ENCODE results near the gene TRAF2.
"Not testable (repeated sequence)": the region's sequence is repeated elsewhere in the genome, so short reads cannot be mapped to it uniquely, and the experiment has no call there.

The TRAF2 gene

DNA sequence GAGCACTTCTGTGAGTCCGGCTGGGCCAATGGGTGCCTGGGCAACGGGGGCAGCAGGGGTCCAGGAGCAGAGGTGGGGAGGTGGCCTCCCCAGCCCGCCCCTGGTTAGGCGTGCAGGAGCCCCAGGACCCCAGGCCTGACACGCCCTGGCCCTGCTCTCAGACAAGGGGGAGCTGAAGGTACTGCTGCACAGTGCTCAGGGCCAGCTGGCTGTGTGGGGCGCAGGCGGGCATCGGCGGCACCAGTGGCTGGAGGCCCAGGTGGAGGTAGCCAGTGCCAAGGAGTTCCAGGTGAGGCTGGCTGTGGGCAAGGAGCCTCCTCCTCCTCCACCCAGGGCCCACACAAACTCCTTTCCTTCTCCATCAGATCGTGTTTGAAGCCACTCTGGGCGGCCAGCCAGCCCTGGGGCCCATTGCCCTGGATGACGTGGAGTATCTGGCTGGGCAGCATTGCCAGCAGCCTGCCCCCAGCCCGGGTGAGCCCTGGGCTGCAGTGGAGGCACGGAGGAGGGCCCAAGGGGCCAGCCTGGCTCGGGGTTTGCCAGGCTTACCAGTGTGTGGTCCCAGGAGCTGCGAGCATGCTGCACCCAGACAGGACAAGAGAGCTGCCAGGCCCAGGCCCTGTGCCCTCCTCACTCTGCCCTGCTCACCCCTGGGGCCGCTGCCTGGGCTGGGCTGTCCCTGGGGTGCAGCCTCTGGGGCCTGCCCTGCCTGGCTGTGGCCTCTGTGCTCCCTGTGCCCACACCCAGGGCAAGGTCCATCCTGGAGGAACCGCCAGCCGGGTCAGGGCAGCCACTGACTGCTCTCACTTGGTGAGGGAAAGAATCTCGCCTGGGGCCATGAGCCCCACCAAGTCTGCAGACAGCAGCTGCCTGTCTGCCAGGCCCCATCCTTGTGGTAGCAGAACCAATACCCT, 27.2 kb upstream of the TRAF2 start:
- no peak for DNase-seq

DNA sequence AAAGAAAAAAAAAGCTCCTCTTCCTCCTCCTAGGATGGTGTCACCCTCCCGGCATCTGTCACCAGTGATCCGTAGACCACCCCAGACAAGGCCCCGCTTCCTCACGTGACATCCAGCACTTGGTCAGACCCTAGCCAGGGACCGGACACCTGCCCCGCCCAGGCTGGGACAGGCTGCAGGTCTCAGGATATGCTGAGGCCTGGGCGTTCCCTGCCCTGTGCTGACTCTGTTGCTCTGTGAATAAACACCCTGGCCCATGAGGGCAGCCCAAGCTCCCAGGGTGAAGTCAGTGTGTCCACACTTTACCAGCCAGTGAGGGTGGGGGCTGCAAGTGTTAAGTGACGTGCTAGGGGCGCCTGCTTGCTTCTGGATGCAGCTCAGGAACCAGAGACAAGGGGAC, 25.8 kb upstream of the TRAF2 start:
- no peak for DNase-seq

DNA sequence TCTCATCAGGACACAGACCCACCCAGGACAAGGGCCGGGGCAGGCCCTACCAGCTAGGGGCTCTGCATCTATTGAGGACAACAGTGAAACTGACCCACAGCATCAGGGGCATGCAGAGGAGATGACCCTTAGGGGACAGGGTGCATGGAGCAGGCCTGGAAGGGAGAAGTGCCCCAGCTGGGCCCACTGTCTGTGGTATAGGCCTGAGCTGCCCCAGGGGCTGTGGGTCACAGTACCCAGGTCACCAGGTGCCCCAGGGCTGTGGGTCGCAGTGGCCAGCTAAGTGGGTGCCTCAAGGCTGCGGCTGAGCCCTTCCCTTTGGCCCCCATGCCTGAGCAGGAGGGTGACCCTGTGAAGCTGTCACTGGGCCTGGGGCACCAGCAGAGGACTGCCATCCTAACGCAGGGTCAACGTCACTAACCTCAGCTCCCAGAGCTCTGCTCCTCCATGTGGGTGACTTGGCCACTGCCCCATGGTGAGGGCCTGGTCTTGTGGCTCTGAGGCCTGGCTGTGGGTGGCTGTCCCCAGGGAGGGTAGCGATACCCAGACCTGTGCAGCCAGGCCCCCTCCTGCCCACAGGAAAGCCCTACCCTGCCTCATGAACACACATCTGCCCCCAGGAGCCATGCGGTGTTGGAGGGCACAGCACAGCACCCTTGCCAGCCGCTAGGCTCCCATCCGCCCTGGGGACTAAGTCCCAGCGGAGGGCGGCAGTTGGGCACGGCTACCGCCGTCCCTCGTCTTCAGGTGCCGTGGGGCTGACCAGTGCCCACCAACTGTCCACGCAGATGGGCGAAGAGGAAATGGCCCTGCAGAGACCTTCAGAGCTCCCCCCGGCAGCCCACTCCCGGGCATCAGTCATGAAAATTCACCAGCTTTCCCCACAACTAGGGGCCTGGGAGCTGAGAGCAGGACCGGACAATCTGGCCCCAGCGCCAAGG, 25.1 kb upstream of the TRAF2 start:
- DNase-seq: no peak

DNA sequence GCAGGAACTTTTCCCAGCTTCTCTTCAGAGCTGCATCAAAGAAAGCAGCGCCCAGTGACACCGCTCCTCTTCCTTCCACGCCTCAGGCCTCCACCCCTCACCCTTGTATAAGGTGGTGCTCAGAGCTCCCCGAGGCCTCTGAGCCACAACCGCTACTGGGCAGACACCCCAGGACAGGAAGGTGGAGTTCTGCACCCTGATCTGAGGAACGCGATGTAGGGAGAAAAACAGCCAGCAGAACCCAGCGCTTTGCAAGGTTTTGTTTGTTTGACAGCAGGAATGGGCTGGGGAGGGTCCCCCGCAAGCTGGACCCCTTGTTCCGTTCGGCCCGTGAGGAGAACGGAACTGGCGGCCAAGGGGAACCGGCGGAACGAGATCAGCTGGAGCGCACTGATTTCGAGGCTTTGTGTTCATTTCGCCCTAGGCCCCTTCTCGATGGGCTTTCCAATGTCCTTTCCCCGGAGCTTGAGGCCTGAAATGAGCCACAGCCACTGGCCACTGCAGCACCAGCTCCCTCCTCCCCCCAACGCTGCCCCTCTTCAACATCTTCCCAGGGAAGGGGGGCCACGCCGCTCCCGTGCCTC, 24.4 kb upstream of the TRAF2 start:
- DNase-seq: no peak

DNA sequence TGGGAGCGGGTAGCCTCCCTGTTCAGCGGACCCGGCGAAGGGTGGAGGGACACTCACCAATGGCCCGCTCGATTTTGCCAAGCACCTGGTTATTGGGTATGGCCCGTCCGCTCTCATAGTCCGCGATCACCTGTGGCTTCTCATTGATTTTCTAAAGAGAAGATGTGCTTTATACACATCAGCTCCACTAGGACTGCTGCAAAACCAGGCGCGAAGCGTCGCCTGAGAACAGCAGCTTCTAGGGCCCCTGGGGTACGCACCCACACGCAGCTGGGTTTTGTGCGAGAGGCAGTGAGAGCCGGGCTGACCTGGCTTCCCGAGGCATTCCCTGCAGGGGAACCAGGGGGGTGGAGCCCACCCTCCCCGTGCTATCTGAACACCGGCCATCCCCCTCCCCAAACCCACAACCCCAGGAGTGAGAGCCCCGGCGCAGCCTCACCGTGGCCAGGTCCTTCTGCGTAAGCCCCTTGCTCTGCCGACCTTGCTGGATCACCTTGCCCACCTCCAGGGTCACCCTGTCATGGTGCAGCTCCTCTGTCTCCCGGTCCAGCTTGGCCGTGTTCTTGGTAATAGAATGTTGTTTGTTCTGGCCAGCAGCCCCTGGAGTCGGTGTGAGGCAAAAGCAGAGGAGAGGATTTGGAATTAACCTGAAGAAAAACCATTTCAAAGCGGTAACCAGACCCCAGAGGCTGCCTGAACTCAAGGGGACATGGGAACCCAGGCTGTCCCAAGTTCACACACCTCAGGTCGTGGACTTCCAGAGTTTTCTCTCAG, 23.3 kb upstream of the TRAF2 start:
- DNase-seq: no peak

DNA sequence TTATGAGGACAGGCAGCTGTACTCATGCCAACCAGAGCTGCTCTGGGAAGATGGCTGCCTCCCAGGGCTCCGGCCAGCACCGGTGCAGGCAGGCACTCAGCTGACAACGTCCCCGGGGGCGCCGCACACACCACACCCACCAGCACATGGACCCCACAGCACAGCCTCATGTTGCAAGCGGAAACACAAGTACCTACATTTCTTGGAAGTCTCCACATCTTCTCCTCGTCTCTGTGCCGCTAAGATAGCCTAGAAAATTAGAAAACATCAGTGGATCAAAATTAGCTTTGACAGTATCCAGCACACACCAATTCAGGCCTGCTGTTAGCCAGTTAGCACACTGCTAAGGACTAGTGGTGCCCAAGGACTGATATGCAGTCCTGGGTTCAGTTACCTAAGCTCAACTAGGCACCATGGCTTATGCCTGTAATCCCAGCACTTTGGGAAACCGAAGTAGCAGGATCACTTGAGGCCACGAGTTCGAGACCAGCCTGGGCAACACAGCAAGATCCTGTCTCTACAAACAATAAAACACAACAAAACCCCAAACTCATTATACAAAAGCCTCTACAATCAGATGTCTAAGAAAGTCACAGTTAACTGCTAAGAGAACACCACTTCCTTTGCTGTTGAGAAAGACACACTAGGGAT, 22.6 kb upstream of the TRAF2 start:
- no peak for DNase-seq

DNA sequence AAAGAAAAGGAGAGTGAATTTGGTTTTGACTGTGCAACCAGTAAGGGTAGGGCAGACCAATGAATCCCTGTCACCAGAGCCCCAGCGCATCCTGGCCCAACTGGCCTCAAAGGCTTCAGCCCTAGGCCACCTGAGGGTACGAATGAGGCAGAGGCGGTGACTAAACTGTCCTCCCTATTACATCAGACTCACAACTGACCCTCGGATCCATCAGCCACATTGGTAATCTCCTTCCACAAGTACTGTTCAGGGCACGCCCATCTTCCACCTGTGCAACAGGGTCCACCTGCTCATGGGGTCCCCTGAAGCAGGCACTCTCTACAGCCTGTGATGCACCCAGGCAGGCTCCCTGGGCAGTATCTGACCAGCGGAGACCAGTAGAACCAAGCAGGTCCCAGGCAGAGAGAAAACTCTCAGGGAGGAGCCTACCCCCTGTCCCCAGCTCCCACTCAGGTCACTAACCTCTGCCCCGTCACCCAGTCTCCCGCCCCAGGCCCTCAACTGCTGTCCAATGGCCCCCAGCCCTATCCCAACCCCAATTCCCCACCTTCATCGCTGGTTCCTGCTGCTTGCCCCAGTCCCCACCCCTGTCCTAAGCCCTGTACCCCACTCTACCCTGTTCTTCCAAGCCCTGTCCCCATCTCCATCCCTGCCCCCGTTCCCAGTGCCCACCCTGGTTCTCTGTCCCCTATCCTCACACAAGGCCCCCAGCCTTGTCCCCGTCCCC, 21.1 kb upstream of the TRAF2 start:
- no peak for DNase-seq

DNA sequence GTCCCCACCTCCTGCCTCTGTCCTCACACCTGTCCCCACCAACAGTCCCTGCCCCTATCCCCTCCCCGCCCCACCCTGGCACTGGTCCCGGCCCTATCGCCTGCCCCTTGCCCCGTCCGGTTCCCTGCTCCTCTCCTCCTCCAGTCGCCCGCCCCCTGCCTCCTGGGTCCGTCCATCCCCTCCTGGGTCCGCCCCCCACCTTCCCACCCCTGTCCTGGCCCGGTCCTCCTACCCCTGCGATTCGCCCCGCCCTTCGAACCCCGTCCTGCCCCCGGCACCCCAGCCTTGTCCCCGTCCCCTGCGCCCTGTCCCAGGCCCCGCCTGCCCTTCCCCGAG, 20.6 kb upstream of the TRAF2 start:
- DNase-seq: no peak

DNA sequence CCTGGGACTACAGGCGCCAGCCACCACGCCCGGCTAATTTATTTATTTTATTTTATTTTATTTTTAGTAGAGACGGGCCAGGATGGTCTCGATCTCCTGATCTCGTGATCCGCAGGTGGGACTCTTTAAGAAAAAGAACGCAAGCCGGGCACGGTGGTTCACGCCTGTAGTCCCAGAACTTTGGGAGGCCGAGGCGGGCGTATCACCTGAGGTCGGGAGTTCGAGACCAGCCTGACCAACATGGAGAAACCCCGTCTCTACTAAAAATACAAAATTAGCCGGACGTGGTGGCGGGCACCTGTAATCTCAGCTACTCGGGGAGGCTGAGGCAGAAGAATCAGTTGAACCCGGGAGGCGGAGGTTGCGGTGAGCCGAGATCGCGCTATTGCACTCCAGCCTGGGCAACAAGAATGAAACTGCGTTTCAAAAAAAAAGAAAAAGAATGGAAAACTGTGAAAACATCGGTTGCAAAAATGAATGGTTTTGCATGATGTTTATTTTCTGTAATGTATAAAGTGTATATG, 19.4 kb upstream of the TRAF2 start:
- DNase-seq: not testable (repeated sequence)

DNA sequence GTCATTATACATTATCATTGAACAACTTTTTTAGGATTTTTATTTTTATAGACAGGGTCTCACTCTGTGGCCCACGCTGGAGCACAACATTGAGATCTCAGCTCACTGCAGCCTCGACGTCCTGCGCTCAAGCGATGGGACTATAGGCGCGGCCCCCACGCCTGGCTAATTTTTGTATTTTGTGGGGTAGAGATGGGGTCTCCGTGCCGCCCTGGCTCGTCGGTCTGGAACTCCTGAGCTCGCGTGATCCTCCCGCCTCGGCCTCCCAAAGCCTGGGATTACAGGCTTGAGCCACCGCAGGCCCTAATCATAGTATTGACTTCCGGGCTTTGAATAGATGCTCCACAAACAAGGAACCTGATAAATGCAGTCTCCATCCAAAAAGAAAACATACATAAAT, 18.8 kb upstream of the TRAF2 start:
- no peak for DNase-seq

DNA sequence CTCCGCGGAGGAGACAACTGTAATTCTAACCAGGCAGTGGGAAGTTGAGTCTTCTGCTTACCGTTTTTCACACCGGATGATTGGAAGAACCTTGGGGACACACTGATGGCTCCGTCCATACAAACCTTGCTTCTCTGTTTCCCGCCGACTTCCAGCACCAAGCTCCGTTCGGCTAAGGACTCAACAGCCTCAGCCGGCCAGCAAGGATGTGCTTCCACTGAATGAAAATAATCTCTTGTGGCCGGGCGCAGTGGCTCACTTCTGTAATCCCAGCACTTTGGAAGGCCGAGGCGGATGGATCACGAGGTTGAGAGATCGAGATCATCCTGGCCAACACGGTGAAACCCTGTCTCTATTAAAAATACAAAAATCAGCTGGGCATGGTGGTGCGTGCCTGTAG, 18.4 kb upstream of the TRAF2 start:
- DNase-seq: no peak

DNA sequence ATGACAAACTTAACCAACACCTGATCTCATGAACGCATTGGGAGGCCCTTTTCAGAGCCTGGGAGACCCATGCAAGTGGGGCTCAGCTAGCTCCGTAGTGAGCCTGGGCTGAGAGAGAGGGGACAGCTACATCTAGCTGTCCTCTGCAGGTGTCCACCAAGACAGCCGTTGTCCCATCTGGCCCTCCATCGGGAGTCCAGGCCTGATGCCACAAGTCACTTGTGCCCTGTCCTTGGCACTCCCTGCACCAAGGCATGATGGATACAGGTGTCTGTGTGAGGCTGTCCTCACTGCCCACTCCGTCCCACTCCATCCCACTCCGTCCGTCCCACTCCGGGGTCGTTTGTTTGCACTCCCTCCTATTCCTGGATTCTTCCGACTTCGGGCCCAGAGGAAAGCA, 17.7 kb upstream of the TRAF2 start:
- DNase-seq: no peak

DNA sequence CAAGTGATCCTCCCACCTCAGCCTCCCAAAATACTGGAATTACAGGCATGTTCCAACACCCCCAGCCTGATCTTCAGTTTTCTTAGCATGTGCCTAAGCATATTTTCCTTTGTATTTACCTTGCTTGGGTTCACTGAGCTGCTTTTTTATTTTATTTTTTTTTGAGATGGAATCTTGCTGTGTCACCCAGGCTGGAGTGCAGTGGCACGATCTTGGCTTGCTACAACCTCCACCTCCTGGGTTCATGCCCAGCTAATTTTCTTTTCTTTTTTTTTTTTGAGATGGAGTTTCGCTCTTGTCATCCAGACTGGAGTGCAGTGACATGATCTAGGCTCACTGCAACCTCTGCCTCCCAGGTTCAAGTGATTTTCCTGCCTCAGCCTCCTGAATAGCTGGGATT, 16.7 kb upstream of the TRAF2 start:
- DNase-seq: not testable (repeated sequence)

DNA sequence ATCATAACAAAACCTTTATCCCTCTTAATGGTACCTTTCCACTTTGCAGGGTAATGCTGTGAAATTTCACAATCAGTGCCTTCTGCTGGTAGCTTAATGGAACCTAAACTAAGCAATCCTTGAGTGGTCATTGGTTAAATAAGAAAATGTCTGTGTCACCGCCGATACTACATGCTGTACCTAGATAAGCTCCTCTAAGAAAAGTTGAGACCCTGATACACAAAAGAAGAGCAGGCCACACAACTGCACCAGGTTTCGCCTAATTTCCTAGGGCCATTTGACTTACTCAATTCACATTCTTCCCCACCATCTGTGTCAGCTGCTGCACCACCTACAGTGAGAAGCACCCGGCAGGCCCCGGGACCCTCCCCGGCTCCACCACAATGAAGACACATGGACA, 11.2 kb upstream of the TRAF2 start:
- no peak for DNase-seq

DNA sequence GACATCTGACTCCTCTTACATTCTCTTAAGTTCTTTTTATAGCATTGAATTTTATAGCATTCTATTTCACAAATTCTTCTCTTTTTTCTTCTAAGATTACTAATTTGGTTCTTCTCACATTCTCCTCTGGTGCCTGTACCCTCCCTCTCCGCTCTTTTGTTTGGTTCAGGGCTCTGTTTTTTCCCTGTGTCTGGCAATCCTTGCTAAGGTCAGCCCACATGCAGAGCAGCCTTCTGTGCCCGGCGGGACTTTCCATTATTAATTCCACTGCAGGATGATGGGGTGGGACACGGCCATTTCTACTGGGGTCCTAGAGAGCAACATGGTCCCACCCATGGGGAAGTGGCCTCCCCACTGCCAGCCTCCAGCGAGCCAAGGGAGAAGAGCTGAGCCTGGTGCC, 9.8 kb upstream of the TRAF2 start:
- no peak for DNase-seq

DNA sequence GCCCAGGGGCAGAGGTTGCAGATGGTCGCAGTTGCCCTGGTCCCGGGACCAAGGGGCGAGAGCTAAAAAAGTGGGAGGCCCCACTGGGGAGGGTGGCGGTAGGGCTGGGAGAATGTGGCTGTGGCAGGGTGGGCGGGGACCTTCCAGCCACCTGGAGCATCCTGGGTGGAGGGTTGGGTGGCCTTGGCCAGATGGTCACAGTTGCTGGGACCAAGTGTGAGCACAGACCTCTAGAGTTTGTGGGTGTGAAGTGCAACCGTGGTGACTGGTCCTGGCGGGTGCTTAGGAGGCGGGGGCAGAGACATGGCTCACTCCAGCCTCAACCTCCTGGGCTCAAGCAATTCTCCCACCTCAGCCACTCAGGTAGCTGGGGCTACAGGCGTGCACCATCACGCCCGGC, 5.7 kb upstream of the TRAF2 start:
- no peak for DNase-seq

DNA sequence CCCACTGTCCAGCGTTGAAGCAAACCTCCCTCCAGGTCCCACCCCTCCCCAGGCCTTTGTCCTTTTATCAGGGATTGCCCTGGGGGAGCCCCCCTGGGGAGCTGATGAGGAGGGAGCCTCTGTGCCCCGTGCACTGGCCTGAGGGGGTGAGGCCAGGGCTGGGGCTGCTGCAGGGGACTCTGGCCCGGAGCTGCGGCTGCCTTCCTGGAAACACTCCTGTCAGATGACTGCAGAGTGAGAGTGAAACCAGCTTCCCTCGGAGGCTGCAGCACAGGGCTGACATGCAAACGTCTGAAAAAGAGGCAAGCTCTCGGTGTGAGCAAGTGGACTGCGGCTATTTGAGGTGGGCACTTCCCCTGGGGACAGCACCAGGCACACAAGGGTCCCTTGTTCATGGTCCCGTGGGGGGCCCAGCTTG, 4.6 kb upstream of the TRAF2 start:
- DNase-seq: no peak

DNA sequence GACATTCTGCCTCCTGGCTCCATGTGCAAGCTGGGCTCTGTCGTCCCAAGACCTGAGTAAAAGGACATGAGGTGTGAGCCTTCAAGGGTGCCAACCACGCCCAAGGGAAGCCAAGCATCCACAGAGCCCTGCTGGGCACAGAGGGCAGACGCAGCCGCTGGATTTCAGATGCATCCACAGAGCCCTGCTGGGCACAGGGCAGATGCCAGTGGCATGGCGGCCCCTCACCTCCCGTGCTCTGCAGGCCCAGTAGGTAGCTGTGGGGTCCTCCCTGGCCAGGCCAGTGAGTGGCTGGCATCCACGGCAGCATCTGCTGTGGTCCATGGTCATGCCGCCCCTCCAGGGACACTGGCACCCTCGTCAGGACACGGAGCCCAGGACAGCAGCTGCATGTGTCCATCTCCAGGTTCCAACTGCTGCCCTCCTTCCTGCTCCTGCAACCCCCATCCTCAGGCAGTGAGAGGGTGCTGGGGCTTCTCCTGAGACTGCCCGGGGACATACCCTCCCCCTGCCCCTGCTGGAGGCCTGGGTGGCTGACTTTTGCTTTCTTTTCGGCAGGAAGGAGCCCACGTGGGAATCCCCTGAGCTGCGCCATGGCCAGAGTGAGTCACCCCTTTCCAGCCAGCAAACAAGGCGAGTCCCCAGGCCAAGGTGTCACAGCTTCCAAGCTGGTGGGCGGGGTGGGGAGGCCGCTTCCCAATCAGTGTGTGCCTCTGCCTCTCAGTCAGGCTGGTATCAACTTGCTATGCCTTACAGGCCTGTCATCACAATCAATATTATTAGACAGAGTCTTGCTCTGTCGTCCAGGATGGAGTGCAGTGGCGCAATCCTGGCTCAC, 4.0 kb upstream of the TRAF2 start:
- DNase-seq: no peak

DNA sequence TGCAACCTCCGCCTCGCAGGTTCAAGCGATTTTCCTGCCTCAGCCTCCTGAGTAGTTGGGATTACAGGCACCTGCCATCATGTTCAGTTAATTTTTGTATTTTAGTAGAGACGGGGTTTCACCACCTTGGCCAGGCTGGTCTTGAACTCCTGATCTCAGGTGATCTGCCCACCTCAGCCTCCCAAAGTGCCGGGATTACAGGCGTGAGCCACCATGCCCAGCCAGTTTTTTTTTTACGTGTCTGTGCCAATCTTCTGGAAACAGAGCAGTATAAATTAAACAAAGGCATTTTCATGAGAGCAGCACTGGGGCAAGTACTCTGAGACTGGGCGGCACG, 3.4 kb upstream of the TRAF2 start:
- DNase-seq: not testable (repeated sequence)

DNA sequence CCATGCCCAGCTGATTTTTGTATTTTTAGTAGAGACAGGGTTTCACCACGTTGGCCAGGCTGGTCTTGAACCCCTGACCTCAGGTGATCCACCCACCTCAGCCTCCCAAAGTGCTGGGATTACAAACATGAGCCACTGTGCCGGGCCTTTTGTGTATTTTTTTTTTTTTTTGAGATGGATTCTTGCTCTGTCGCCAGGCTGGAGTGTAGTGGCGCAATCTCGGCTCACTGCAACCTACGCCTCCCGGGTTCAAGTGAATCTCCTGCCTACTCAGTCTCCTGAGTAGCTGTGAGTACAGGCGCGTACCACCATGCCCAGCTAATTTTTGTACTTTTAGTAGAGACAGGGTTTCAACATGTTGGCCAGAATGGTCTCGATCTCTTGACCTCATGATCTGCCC, 2.6 kb upstream of the TRAF2 start:
- DNase-seq: not testable (repeated sequence)
